ENCODE results near the gene NCKAP5. TPM values are rescaled to one million over a fixed set of nuclear protein-coding genes. Genes with fewer than 3 reads are reported as not detected.

NCKAP5 gene
- total RNA-seq, 1 experiment from 2014 or later, result not detected

DNA sequence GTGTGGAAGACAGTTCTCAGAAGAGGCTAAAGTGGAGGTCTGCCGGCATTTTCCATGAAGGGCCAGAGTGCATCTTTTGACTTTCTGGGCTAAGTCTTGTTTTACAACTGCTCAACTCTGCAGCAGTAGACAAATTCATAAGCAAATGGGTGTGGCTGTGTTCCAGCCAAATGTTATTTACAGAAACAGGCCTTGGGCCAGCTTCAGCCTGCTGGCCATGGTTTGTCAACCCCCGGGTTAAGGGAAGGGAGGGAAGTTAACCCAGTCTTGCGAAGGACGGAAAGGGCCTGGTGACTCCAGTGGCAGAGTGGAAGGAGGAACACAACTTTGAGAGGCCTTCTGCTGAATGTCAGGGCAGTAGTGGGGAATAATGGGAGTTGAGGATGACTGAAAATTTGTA is 34.3 kb upstream of the NCKAP5 start:
- no peaks in the 10 kb centered on the region for H3K4me1 Mint-ChIP-seq (ENCODE audit: insufficient read depth, unreplicated experiment)
- no TSS peak for BruUV-seq (replicated peaks)
- DNase-seq (ENCODE audit: unreplicated experiment), result no peak
- no peaks in the 10 kb centered on the region for H3K9me3 Mint-ChIP-seq (ENCODE audit: unreplicated experiment)
- no peak for TF ChIP-seq CTCF (IDR thresholded peaks at IDR 0.05; ENCODE audit: unreplicated experiment)
- H3K4me3 Mint-ChIP-seq (ENCODE audit: unreplicated experiment), result no peak overlapping the region
- no peaks in the 10 kb centered on the region for H3K36me3 Mint-ChIP-seq (ENCODE audit: insufficient read depth, unreplicated experiment)
- no peaks in the 10 kb centered on the region for H3K27me3 Mint-ChIP-seq (ENCODE audit: insufficient read depth, unreplicated experiment)
- intact Hi-C loops (cut with micrococcal nuclease), result no loop called here
- no peak overlapping the region for H3K27ac Mint-ChIP-seq (ENCODE audit: low read depth, unreplicated experiment)
- CTCF ChIA-PET, result interaction anchor here (1.3 kb wide), 1 partner anchor 83 kb away, joined by 3 read pairs; no protein-coding TSS in a partner anchor
- POLR2A ChIA-PET, result no interaction called here

- intact Hi-C loops (cut with micrococcal nuclease), result no loop called here
- POLR2A ChIA-PET, result no interaction called here
- no peaks in the 10 kb centered on the region for H3K4me1 Mint-ChIP-seq (ENCODE audit: insufficient read depth, unreplicated experiment)
- no peak overlapping the region for H3K27ac Mint-ChIP-seq (ENCODE audit: low read depth, unreplicated experiment)
- H3K36me3 Mint-ChIP-seq (ENCODE audit: insufficient read depth, unreplicated experiment), result no peaks in the 10 kb centered on the region
- DNase-seq (ENCODE audit: unreplicated experiment), result no peak
- H3K27me3 Mint-ChIP-seq (ENCODE audit: insufficient read depth, unreplicated experiment), result no peaks in the 10 kb centered on the region
- BruUV-seq (replicated peaks), result no TSS peak
- no peak overlapping the region for H3K4me3 Mint-ChIP-seq (ENCODE audit: unreplicated experiment)
- CTCF ChIA-PET, result interaction anchor here (0.7 to 1.0 kb wide), 2 partner anchors 35 to 39 kb away, joined by 4 read pairs; no protein-coding TSS in a partner anchor
- TF ChIP-seq CTCF (IDR thresholded peaks at IDR 0.05; ENCODE audit: unreplicated experiment), result no peak
- H3K9me3 Mint-ChIP-seq (ENCODE audit: unreplicated experiment), result no peaks in the 10 kb centered on the region
Observed at GRCh38 chr2:133600266-133600928, 32.1 kb upstream of the NCKAP5 start.

DNA sequence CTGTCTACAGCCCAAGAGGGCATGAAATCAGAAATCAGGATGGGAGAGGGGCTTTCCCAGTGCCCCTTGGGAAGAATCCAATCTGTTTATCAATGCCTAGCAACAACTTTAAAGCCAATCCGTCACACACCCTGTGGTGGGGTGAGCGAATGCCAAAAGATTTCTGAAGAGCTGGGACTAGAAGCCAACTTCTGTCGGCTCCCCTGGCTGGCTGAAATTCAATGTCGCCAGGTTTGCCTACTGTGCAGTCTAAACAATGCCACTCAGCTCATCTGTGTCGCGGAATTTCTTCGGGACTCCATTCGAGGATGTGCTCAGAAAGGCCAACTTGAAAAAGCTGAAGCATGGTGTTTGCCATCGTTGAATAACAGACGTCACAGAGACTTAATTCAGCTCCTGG is 31.5 kb upstream of the NCKAP5 start:
- POLR2A ChIA-PET, result no interaction called here

More for the DNA sequence above, 31.5 kb upstream of the NCKAP5 start:
- Mint-ChIP-seq H3K36me3 (ENCODE audit: insufficient read depth, unreplicated experiment) (no peaks in the 10 kb centered on the region), H3K4me3 (ENCODE audit: unreplicated experiment) (no peak overlapping the region), H3K9me3 (ENCODE audit: unreplicated experiment) (no peaks in the 10 kb centered on the region), H3K4me1 (ENCODE audit: insufficient read depth, unreplicated experiment) (no peaks in the 10 kb centered on the region), H3K27ac (ENCODE audit: low read depth, unreplicated experiment) (no peak overlapping the region), H3K27me3 (ENCODE audit: insufficient read depth, unreplicated experiment) (no peaks in the 10 kb centered on the region)
- no TSS peak for BruUV-seq (replicated peaks)
- no peak for TF ChIP-seq CTCF (IDR thresholded peaks at IDR 0.05; ENCODE audit: unreplicated experiment)
- CTCF ChIA-PET, result interaction anchor here (0.7 to 1.0 kb wide), 2 partner anchors 34 to 39 kb away, joined by 4 read pairs; no protein-coding TSS in a partner anchor
- DNase-seq (ENCODE audit: unreplicated experiment), result no peak
- intact Hi-C loops (cut with micrococcal nuclease), result no loop called here

Measured in MCF 10A (cell line).